Measurements from ENCODE around the gene GALNT9.

The GALNT9 gene

GRCh38 chr12:132314035-132314434 is 15.4 kb downstream of the GALNT9 start:
- no peak for DNase-seq (ENCODE audit: low spot score)
- TF ChIP-seq, protein P1, sequence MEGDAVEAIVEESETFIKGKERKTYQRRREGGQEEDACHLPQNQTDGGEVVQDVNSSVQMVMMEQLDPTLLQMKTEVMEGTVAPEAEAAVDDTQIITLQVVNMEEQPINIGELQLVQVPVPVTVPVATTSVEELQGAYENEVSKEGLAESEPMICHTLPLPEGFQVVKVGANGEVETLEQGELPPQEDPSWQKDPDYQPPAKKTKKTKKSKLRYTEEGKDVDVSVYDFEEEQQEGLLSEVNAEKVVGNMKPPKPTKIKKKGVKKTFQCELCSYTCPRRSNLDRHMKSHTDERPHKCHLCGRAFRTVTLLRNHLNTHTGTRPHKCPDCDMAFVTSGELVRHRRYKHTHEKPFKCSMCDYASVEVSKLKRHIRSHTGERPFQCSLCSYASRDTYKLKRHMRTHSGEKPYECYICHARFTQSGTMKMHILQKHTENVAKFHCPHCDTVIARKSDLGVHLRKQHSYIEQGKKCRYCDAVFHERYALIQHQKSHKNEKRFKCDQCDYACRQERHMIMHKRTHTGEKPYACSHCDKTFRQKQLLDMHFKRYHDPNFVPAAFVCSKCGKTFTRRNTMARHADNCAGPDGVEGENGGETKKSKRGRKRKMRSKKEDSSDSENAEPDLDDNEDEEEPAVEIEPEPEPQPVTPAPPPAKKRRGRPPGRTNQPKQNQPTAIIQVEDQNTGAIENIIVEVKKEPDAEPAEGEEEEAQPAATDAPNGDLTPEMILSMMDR (IDR thresholded peaks at IDR 0.05; ENCODE audit: extremely low read depth, missing control alignments), result no peak

- TF ChIP-seq, protein P1 (IDR thresholded peaks at IDR 0.05; ENCODE audit: extremely low read depth, missing control alignments), result no peak
- no peak for DNase-seq (ENCODE audit: low spot score)
Observed at GRCh38 chr12:132313182-132313581, 16.2 kb downstream of the GALNT9 start.

- DNase-seq (ENCODE audit: low spot score), result no peak
- TF ChIP-seq, protein P1 (IDR thresholded peaks at IDR 0.05; ENCODE audit: extremely low read depth, missing control alignments), result no peak
Observed at GRCh38 chr12:132312516-132312915, 16.9 kb downstream of the GALNT9 start.

DNA sequence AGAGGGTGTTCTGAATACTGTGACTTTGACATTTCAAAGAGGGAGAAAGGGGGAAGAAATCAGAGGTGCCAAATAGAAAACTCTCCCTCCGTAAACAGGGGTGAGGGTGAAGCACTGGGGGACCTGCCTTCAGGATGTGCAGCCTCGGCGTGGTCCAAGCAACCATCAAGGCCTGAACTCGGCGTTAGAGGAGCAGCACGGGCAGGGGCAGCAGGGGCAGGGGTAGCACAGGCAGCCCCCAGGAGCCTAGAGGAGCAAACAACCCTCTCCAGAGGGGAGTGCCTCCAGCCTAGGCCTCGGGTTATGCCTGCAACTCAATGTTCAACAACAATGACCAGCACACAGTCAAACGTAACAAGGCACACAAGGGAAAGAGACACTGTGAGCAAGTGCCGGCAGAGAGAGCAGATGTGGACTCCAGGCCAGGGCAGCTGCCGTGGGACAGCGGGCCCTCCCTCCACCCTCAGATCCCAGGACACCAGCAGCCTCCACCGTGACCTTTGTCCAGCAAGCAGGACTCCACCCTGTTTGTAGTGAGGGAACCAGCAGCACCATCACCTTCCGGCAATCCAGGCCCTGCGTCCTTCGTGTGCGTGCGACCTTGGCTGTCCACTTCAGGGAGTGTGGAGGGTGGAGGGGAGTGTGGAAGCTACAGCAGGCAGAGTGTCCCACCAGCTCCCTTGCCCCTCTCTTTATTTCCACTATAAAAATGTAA is 18.0 kb downstream of the GALNT9 start:
- TF ChIP-seq, protein P1 (IDR thresholded peaks at IDR 0.05; ENCODE audit: extremely low read depth, missing control alignments), result no peak
- no peak for DNase-seq (ENCODE audit: low spot score)

- TF ChIP-seq, protein P1 (IDR thresholded peaks at IDR 0.05; ENCODE audit: extremely low read depth, missing control alignments), result no peak
- DNase-seq (ENCODE audit: low spot score), result no peak
Observed at GRCh38 chr12:132310181-132311040, 19.0 kb downstream of the GALNT9 start.

DNA sequence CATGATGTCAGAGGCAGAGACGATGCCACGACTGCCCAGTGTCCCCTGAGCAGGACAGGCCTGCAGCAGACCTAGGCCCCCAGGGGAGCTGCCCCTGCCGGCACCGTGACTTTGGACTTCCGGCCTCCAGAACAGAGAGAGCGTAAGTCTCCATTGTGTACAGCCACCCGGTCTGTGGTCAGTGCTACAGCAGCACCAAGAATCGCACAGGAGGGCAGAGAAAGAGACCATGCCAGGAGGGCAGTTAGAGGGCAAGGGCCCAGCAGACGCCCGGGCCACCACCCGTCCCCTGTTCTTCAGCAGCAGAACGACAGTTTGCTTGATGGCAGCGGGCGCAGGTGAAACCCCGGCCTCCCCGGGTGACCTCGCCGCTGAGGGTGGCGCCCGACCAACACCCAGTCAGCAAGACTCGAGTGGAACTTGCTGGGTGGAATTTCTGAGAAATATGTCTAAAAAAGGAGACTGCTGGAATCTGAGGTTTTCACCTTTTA is 19.7 kb downstream of the GALNT9 start:
- TF ChIP-seq, protein P1 (IDR thresholded peaks at IDR 0.05; ENCODE audit: extremely low read depth, missing control alignments), result no peak
- DNase-seq (ENCODE audit: low spot score), result no peak

Measured in GM20000 (cell line).